Measurements from ENCODE around the gene GNGT2.

Gene GNGT2

DNA sequence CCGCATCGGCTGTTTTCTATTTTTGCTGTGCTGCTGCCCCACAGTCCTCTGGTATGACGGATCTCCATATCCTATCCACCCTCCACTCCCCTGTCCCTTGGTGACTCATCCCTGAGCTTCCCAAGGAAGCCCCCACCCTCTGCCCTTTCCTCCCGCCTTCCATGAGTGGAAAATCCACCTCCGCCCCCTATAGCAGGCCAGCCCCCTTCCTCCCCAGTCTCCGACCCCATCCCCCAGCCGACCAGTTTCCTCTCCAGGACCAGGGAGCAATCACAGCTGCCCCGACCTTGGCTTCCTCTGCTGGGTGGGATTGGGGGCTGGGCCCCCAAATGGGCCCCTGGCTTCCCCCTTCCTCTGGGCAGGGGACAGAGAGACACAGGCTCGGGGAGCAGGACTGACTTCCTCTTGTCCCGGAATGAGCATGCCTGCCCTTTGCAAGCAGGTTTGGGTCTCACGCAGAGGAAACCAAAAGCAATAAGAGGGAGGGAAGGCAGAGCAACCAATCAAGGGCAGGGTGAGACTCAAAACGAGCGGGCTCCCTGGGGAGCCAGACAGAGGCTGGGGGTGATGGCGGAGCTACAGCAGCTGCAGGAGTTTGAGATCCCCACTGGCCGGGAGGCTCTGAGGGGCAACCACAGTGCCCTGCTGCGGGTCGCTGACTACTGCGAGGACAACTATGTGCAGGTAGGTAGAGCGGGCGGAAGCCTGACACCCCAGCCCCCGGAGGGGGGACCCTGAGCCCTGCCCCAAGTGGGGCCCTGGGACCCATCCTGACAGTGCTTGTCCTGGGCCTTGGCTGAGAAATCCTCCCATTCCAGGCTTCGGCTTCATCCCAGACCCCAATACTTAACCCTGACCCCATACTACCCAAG, at the start of gene GNGT2, which contains the start of gene ABI3:
GNGT2 (minus strand) TSS at position 417 of the 872 bp plus-strand sequence. CDS start 3,152 bp downstream, outside the sequence.
ABI3 (plus strand) TSS at position 550 of the 872 bp plus-strand sequence; CDS start at position 568, 18 bp downstream.
- DNase-seq: peak; percentile 61

DNA sequence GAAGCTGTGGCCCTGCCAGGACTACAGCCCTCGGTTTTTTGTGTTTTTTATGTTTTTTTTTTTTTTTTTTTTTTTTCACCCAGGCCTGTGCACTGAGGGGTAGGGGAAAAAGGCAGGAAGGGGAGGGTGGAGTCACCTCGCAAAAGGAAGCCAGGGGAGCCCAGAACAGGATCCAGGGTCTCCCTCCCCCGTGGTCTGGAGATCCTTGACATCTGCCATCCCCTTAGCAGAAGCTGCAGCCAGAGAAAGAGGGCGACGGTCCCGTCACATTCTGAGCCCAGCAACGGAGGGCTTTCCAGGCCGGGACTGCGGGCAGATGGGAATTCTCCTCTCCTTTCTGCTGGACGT, 49.3 kb upstream of the GNGT2 start:
- no peak for DNase-seq

DNA sequence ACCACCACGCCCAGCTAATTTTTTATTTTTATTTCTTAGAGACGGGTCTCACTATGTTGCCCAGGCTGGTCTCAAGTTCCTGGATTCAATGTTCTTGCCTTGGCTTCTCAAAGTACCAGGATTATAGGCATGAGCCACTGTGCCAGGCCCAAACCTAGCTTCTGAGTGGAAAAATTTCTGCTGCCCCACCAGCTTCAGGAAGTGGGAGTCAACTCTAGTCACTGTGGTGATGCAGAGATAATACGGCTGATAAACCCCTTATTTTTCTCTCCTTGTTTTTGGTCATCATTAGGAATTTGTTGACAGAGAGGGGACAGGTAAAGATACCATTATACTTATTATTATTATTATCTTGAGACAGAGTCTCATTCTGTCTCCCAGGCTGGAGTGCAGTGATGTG, 48.0 kb upstream of the GNGT2 start:
- no peak for DNase-seq

DNA sequence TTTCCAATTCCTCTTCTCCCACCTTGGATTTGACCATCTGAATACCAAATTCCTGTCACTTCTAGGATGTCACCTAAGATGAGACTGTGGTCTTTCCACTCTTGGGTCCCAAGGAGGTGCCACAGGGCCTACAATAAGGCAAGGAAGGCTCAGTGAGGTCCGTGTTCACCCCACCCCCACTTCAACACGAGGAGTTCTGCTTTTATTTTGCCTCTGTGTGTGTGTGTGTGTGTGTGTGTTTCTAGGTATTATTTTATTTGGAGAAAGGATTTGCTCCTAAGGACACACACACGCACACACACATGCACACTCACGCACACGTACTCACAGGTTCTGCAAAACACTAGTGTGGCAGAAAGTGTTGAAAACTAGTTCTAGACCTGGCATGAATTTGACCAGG, 44.8 kb upstream of the GNGT2 start:
- DNase-seq: no peak

DNA sequence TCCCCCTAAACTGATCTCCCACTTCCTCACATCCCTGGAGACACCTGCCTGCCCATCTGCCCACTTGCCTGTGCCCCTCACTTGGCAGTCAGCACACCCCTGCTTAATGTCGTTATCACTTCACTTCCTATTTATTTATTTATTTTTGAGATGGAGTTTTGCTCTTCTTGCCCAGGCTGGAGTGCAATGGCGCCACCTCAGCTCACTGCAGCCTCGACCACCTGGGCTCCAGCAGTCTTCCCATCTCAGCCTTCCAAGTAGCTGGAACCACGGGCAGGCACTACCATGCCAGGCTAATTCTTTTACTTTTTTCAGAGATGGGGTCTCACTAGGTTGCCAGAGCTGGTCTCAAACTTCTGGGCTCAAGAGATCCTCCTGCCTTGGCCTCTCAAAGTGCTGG, 43.7 kb upstream of the GNGT2 start:
- no peak for DNase-seq

DNA sequence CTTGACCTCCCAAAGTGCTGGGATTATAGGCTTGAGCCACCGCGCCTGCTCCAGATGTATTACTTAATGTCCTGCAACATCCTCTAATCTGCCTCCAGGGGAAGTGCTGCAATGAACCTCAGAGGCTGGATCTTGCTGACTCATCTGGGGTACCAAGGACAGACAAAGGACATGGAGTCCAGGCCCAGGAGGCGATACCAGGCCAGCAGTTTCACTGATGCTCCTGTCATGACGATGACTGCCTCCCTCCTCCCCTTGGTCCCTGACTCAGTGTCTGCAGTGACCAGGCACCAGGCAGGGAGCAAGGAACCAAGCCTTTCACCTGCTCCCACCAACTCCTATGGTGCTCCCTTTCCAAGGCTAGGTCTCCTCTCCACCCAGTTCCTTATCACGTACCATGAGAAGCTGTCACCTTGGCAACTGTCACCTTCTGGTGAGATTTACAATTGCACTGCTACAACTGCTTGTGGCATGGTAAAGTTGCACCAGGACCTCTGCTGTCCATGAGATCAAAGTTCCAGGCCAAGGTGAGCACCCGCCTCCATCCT, 41.8 kb upstream of the GNGT2 start:
- DNase-seq: no peak

DNA sequence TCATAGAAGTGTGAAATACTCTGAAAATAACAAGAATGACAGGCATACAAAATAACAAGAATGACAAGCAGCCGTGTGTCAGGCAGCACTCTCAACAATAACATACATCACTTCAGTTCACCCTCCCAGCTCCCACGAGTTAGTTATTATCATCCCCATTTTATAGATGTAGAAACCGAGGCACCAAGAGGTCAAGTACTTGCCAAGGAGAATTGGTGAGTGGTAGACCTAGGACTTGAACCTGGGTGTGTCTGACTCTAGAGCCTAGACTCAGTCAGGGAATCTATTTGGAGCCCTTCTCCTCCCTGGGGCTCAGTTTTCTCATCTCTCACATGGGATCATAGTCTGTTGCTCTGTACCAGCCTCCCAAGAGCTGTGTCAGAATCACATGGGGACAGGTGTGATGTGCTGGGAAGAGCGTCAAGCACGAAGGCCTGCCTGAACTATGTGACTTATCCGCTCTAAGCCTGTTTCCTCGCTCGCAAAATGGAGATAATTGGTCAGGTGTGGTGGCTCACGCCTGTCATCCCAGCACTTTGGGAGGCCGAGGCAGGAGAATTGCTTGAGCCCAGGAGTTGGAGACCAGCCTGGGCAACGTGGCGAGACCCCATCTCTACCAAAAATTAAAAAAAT, 39.6 kb upstream of the GNGT2 start:
- DNase-seq: no peak

DNA sequence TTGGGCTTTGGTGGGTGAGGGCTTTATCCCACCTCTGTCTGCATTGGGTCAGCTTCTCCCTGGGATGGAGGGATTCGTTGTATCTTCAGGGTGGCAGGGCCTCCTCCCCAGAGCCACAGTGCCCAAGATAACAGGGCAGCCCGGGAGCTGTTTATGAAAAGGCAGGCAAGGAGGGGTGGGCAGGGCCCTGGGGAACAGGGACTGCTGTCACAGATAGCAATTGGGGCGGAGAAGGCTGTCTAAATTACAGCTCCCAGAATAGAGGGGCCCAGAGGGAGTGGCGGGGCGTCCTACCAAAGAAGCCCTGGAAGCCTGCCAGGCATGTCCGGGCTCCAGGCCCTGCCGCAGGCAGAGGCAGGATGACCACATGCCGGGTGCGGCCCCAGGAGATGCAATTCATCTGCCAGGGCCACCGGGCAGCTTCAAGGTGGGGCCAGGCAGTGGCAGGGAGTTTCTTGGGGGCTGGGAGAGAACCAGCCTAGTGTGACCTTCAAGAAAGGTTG, 39.0 kb upstream of the GNGT2 start:
- no peak for DNase-seq

DNA sequence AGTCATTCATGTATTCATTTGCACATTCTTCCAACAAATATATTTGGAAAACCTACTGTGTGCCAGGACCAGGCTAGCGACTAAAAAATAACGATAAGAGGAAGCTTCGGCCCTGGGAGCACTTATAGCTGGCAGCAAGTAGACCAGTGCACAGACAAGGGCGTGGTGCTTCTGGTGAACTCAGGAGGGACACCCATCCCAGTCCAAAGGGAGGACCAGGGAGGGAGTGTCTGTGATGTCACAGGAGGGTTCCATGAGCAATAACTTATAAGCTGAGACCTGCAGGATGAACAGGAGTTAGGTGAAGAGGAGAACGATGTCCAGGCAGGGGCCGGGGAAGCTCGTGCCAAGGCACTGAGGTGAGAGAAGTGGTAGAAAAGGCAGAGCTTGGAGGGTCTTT, 37.6 kb upstream of the GNGT2 start:
- no peak for DNase-seq

DNA sequence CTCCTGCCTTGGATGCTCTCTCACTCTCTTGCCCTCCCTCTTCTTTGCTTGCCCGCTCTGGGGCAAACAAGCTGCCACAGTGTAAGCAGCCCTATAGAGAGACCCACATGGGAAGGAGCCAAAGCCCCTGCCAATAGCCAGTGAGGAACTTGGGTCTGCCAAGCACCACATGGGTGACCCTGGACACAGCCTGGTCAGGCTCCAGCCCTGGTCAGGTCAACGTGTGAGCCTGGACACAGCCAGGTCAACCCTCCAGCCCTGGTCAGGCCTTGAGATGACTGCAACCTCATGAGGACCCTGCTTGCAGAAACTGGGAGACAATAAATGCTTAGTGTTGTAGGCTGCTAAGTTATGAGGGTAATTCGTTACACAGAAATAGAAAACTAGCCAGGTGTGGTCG, 34.5 kb upstream of the GNGT2 start:
- no peak for DNase-seq

DNA sequence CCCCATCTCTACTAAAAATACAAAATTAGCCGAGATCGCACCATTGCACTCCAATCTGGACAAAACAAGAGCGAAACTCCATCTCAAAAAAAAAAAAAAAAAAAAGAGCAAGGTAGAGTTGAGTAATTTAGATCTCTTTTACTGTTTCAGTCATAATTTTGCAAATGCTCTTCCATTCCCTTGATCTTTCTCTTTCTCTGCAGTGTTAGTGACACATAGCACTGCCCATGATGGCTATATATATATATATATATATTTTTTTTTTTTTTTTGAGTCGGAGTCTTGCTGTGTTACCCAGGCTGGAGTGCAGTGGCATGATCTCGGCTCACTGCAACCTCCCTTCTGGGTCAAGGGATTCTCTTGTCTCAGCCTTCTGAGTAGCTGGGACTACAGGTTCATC, 32.4 kb upstream of the GNGT2 start:
- no peak for DNase-seq

DNA sequence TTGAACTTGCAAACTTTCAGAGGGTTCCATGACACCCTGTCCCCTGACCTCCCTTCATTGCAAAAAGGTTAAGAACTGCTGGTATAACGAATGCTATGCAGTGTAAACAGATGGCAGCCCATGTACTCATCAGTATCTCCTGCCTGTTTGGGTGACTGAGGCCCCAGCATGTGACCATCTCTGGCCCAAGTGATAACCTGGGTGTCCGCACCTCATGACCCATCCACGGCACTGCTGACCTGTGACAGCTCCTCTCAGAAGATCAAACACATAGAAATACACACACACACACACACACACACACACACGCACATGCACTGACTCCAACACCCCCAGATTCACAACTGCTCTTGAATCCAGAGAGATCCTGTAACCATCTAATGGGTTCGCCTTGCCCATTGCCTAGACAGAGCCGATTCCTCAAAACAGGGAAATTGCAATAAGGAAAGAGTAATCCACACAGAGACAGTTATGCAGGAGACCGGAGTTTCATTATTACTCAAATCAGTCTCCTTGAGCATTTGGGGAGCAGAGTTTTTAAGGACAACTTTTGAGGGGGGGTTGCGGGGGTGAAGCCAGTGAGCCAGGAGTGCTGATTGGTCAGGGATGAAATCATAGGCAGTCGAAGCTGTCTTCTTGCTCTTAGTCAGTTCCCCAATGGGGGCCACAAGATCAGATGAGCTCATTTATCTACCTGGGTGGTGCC, 31.5 kb upstream of the GNGT2 start:
- DNase-seq: no peak

DNA sequence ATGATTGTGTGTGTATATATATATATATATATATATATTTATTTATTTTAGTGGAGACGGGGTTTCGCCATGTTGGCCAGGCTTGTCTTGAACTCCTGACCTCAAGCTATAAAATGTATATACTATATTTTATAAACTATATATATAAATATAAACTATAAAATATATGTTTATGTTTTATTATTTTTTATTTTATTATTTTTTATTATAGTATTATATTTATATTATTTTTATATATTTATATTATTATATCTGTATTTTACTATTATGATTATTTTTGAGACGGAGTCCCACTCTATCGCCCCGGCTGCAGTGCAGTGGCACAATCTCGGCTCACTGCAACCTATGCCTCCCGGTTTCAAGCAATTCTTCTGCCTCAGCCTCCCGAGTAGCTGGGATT, 30.7 kb upstream of the GNGT2 start:
- DNase-seq: no peak

DNA sequence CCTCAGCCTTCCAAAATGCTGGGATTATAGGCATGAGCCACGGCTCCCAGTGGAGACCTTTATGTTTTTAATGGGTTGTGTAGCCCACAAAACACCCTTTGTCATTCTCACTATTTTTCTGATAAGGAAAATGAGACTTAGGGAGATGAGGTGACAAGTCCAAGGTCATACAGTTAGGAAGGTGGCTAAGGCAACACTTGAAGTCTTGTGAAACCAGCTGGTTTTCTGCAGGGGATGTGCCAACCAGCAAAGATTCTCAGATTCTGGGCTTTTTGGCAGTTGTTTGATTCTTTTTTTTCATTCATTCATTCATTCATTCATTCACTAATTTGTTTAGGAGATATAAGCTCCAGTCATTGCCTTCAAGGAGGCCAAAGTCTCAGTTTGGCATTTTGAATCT, 30.2 kb upstream of the GNGT2 start:
- no peak for DNase-seq

DNA sequence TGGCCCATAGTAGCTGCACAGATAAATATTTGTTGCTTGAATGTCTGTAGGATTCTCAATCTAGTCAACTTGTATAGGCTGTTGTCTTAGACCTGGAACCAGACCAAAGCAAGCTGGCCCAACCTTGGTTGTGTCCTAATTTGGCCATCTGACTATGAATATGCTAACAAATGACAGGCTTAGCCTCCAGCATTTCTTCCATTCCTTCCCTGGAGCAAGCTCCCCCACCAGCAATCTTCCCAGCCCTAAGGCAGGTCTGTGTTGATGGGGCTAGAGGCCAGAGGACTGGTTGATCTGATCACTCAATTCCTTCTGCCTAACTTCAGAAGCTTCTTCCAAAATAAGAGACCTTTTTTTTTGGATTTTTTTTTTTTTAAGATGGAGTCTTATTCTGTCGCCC, 29.6 kb upstream of the GNGT2 start:
- no peak for DNase-seq

DNA sequence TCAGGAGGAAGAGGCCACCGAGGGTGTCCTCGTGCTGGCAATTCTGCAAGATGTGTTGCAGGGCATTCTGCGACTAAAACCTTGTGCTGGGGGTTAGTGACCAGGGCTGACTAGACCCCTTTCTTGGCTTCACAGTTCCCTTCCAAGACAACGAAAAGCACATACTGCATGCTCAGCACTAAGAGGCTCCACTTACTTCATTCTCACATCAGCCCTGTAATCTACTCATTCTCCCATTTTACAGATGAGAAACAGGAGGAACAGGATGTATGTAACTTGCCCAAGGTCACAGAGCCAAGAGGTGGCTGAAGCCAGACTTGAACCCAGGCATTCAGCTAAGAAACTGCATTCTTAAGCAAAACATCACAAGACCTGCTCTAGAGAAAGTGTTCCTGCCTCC, 25.5 kb upstream of the GNGT2 start:
- no peak for DNase-seq

DNA sequence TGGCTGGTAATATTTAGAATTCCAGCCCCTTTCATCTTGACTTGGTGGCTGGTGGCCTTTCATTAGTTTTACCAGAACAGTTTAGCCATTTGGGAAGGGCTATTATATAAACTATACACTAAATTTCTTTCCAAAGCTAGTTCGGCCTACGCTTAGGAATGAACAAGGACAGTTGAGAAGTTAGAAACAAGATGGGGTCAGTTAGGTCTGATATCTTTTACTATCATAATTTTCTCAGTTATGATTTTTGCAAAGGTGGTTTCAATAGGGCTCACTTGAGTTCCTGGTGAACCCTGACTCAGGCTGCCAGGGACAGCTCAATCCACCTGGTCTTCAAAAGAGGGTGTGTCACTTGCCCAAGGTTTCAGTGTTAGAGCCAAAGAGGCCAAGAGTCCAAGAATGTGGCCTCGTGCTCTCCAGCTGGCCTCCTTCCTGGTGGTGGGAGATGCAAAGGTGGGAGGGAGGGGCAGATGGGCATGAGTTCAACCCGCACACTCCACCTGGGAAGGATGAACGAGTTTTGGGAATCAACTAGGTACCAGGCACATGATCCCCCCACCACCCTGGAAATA, 24.2 kb upstream of the GNGT2 start:
- DNase-seq: no peak

DNA sequence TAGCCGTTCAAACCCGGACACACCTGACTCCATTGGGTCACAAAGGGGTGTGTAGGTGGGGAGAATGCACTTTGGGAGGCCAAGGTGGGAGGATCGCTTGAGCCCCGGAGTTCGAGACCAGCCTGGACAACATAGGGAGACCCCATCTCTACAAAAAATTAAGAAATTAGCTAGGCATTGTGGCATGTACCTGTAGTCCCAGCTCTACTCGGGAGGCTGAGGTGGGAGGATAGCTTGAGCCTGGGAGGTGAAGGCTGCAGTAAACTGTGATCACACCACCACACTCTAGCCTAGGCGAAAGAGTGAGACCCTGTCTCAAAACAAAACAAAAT, 21.2 kb upstream of the GNGT2 start:
- DNase-seq: no peak

DNA sequence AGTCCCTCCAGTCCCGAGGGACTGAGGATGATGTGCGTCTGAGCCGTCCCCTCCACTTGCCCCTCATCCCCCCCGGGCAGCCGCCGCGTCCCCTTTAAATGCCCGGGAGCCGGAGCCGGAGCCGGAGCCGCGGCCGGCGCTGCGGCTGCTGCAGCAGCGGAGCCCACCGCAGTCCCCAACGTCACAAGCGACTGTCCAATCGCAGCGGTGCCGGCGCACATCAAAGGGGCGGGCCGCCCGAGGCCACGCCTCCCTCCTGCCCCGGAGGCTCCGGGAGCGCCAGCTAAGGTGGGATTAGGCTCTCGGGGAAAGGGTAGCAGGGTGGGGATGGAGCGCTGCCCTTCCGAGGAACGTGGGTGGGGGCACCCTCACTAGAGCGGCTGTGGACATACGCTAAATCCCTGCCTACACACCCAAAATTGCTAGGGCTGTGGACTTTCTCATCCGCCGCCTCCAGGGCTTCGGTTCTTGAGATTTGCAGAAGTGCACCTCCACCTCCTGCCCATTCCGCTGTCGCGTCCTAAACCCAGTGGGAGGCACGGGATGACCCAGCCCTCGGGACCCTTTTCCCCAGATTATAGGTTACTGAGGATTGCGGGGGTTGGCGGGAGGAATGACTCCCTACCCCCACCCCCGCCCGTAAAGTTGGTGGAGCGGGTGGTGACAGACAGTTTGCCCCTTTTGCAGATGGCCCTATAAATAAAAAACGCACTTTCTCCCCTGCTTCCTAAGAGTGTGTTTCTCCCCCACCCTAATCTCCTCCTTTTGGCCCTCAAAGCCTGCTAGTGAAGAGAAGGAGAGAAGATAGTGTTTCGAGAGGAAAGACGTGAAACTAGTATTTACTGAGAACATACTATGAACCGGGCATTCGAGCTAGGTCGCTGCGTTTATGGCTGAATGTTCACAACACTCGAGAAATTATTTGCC, 20.5 kb upstream of the GNGT2 start, which contains the start of gene PHOSPHO1:
PHOSPHO1 (minus strand) TSS at position 152 of the 927 bp plus-strand sequence. CDS start 4,096 bp downstream, outside the sequence.
- peak; percentile 86 for DNase-seq

DNA sequence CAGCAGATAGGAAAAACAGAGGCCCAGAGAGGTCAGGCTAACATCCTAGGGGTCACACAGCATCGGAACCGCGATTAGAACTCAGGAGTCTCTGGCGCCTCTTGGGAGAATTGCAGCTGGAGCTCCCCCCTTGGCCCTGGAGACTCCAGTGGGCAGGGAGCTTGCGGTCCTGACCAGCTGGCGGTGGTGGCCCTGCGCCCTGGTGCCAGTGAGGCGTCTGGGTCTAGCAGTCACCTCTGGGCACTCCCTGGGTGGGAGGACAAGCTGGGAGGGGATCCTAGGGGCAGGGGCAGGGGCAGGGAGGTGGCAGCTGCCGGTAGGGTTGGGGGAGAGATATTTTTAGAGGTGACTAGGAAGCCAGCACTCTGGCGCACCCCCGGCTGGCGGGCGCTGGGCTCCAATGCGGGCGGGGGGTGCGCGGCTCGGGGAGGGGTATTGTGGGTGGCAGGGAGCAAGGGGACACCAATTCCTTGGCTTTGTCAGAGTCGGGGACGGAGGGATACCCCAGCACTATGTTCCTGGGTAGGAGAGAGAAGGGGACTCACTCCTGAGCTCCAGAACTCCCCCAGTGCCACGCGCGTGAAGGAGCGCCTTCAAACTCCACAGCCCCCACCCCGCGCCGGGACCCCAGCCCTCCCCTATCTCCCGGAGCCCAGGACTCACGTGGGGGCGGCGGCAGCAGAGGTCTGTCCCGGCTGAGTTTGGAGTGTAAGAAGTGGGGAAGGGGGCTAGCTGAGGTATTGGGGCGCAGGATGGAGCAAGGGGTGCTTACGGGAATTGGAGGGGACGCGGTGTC, 19.6 kb upstream of the GNGT2 start:
- DNase-seq: no peak

All from stimulated activated CD4-positive, alpha-beta T cell treated with anti-CD3 and anti-CD28 coated beads, Interleukin-4, amount 100 ng/mL, for 1 hour (primary cell).